ENCODE results near the gene ZFAND3. TPM values are rescaled to one million over a fixed set of nuclear protein-coding genes. Genes with fewer than 3 reads are reported as not detected.

ZFAND3 gene
- total RNA-seq, 3 donors from 2014 or later: 34.1 to 53.0 (median 36.0) TPM

GRCh38 chr6:38032797-38033196 is 213.3 kb downstream of the ZFAND3 start:
- no peak for DNase-seq (ENCODE audit: low spot score in 2 of 2)
- Histone ChIP-seq H3K4me3 (no peak overlapping the region), H3K36me3 (no peaks in the 10 kb centered on the region), H3K4me1 (no peaks in the 10 kb centered on the region), H3K27me3 (no peaks in the 10 kb centered on the region), H3K27ac (no peak overlapping the region), H3K9me3 (no peaks in the 10 kb centered on the region)
- TF ChIP-seq POLR2AphosphoS5 (IDR thresholded peaks at IDR 0.05): no peak
- no peak for TF ChIP-seq POLR2A (IDR thresholded peaks at IDR 0.05)
- no peak for TF ChIP-seq CTCF (IDR thresholded peaks at IDR 0.05)
- intact Hi-C loops (cut with DNase I; ENCODE audit: low total_unique reads): no loop called here

DNA sequence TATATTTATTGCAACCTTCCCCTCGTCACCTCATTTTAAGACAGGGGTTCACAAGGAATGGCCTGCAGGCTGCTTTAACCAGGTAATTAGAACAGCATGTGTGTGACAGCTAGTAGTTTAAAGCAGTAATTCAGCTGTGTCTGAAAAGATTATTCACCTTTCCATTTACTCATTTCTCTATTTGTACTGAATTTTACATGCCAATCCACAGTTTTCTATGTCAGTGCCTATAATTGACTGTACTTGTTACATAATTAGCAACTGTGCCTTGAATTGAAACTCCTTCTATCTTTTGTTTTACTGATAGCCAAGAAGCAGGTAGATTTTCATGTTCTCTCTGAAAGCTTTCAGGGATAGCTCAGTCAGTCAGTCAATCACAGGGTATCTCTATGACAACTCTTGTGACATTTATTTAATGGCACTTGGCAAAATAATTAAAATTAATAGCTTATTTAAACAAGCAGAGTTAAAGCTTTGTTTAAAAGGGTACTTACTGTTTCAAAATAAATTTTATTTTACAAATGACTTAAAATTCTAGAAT is 214.0 kb downstream of the ZFAND3 start:
- Histone ChIP-seq H3K36me3 (no peaks in the 10 kb centered on the region), H3K27me3 (no peaks in the 10 kb centered on the region), H3K27ac (no peak overlapping the region), H3K4me1 (no peaks in the 10 kb centered on the region), H3K9me3 (no peaks in the 10 kb centered on the region), H3K4me3 (no peak overlapping the region)
- TF ChIP-seq CTCF (IDR thresholded peaks at IDR 0.05): no peak
- TF ChIP-seq POLR2A (IDR thresholded peaks at IDR 0.05): no peak
- TF ChIP-seq POLR2AphosphoS5 (IDR thresholded peaks at IDR 0.05): no peak
- no peak for DNase-seq (ENCODE audit: low spot score in 2 of 2)
- intact Hi-C loops (cut with DNase I; ENCODE audit: low total_unique reads): no loop called here

- TF ChIP-seq POLR2A (IDR thresholded peaks at IDR 0.05) (no peak), CTCF (IDR thresholded peaks at IDR 0.05) (peak in 2 of 3 donors; percentile 11 to 25), POLR2AphosphoS5 (IDR thresholded peaks at IDR 0.05) (no peak)
- H3K9me3 ChIP-seq: no peaks in the 10 kb centered on the region
- intact Hi-C loops (cut with DNase I; ENCODE audit: low total_unique reads): no loop called here
Measured at GRCh38 chr6:38034274-38034914, 214.9 kb downstream of the ZFAND3 start.

GRCh38 chr6:38035478-38035877 is 216.0 kb downstream of the ZFAND3 start:
- Histone ChIP-seq H3K9me3 (no peaks in the 10 kb centered on the region), H3K4me3 (no peak overlapping the region), H3K27ac (no peak overlapping the region), H3K27me3 (no peaks in the 10 kb centered on the region), H3K4me1 (no peaks in the 10 kb centered on the region), H3K36me3 (no peaks in the 10 kb centered on the region)
- TF ChIP-seq CTCF (IDR thresholded peaks at IDR 0.05) (no peak), POLR2AphosphoS5 (IDR thresholded peaks at IDR 0.05) (no peak), POLR2A (IDR thresholded peaks at IDR 0.05) (no peak)
- intact Hi-C loops (cut with DNase I; ENCODE audit: low total_unique reads): no loop called here
- DNase-seq (ENCODE audit: low spot score in 2 of 2): no peak

More at GRCh38 chr6:38034274-38034914, 214.9 kb downstream of the ZFAND3 start:
- H3K27ac ChIP-seq: no peak overlapping the region
- H3K27me3 ChIP-seq: no peaks in the 10 kb centered on the region
- no peak overlapping the region for H3K4me3 ChIP-seq
- H3K4me1 ChIP-seq: no peaks in the 10 kb centered on the region
- H3K36me3 ChIP-seq: no peaks in the 10 kb centered on the region
- DNase-seq (ENCODE audit: low spot score in 2 of 2): no peak

- intact Hi-C loops (cut with DNase I; ENCODE audit: low total_unique reads): no loop called here
- no peak overlapping the region for H3K27ac ChIP-seq
- no peak for DNase-seq (ENCODE audit: low spot score in 2 of 2)
- H3K4me1 ChIP-seq: no peaks in the 10 kb centered on the region
- no peaks in the 10 kb centered on the region for H3K27me3 ChIP-seq
- H3K36me3 ChIP-seq: no peaks in the 10 kb centered on the region
- H3K4me3 ChIP-seq: no peak overlapping the region
- no peak for TF ChIP-seq POLR2A (IDR thresholded peaks at IDR 0.05)
- TF ChIP-seq CTCF (IDR thresholded peaks at IDR 0.05): no peak
- TF ChIP-seq POLR2AphosphoS5 (IDR thresholded peaks at IDR 0.05): no peak
- no peaks in the 10 kb centered on the region for H3K9me3 ChIP-seq
Measured at GRCh38 chr6:38039502-38039901, 220.0 kb downstream of the ZFAND3 start.
